Activated CD4-positive, alpha-beta T cell treated with anti-CD3 and anti-CD28 coated beads for 36 hours (primary cell): ENCODE results near the gene CARNS1. TPM values are rescaled to one million over a fixed set of nuclear protein-coding genes. Genes with fewer than 3 reads are reported as not detected.

Experiments used
- ATAC-seq: fragments of 200-7000 bp; cut with Tn5 transposase; one replicate; pipeline ENCODE4 v1.10.0; 2021; ENCODE audit warnings: mild to moderate bottlenecking, moderate library complexity
- CTCF ChIA-PET: fragments of 350-600 bp; sonication (Branson Sonifier 250); formaldehyde crosslinking; loops from one replicate; lab custom pipeline; 2021; ENCODE audit warnings: antibody characterized with exemption; lab: Charles Lee
- POLR2A ChIA-PET: fragments of 350-600 bp; sonication (Branson Sonifier 250); formaldehyde crosslinking; loops from one replicate; lab custom pipeline; 2021; ENCODE audit warnings: antibody characterized with exemption, inconsistent platforms; lab: Charles Lee
- DNase-seq: peaks from one replicate; pipeline ENCODE4 v3.0.0-alpha.2; 2020
- H3K27ac Mint-ChIP-seq: one replicate; pipeline ENCODE4 v1.8.0; 2021; ENCODE audit warnings: mixed read lengths
- H3K27me3 Mint-ChIP-seq: one replicate; pipeline ENCODE4 v1.8.0; 2021; ENCODE audit warnings: mixed read lengths
- H3K36me3 Mint-ChIP-seq: one replicate; pipeline ENCODE4 v1.8.0; 2021; ENCODE audit warnings: low read depth, mixed read lengths
- H3K4me1 Mint-ChIP-seq: one replicate; pipeline ENCODE4 v1.8.0; 2021; ENCODE audit warnings: mixed read lengths
- H3K4me3 Mint-ChIP-seq: one replicate; pipeline ENCODE4 v1.8.0; 2021; ENCODE audit warnings: mild to moderate bottlenecking, moderate library complexity, mixed read lengths
- H3K9me3 Mint-ChIP-seq: one replicate; pipeline ENCODE4 v1.8.0; 2021; ENCODE audit warnings: low read depth, mixed read lengths
- intact Hi-C, 2 experiments: fragments of 100-400 bp; cut with DNase I in 1 of 2; cut with micrococcal nuclease in 1 of 2; formaldehyde crosslinking; loops; one replicate each; pipeline versions ENCODE4 v1.14.2 to v1.15.1; 2022 to 2024; cut with DNase I, micrococcal nuclease
- total RNA-seq, 2 experiments: library from RNA; stranded (reverse); gene quantifications; one replicate each; pipeline ENCODE4 v1.2.3, GENCODE V29; 2021

The CARNS1 gene, protein sequence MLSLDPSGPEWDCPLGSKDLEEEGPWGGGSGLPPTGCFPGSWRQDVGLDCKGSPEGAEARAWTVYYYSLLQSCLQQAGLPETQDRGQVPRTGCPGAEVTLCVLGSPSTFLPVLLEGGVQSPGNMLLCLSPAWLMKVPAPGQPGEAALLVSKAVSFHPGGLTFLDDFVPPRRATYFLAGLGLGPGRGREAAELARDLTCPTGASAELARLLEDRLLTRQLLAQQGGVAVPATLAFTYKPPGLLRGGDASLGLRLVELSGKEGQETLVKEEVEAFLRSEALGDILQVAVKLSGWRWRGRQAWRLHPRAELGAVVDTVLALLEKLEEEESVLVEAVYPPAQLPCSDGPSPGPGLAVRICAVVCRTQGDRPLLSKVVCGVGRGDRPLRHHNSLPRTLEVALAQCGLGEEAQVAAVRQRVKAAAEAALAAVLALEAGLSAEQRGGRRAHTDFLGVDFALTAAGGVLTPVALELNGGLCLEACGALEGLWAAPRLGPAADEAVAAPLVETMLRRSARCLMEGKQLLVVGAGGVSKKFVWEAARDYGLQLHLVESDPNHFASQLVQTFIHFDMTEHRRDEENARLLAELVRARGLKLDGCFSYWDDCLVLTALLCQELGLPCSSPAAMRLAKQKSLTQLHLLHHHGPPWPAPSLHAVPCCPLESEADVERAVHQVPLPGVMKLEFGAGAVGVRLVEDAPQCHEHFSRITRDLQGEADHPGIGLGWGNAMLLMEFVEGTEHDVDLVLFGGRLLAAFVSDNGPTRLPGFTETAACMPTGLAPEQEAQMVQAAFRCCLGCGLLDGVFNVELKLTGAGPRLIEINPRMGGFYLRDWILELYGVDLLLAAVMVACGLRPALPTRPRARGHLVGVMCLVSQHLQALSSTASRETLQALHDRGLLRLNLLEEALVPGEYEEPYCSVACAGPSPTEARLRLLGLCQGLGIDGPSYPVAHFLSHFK
- 1 to 10 TPM; 1.5 to 1.6 TPM for total RNA-seq

- DNase-seq (peak; percentile 45), ATAC-seq (no peak)
- peaks cover 73% of the 10 kb centered on the region for H3K4me1 Mint-ChIP-seq
- no peaks in the 10 kb centered on the region for H3K36me3 Mint-ChIP-seq
- CTCF ChIA-PET = no interaction called here
- no peaks in the 10 kb centered on the region for H3K27me3 Mint-ChIP-seq
- H3K9me3 Mint-ChIP-seq = no peaks in the 10 kb centered on the region
- POLR2A ChIA-PET = interaction anchor here (0.6 kb wide), 1 partner anchor 19 kb away, joined by 3 read pairs; no protein-coding TSS in a partner anchor
- peak within 1 kb of the TSS; percentile 60 for H3K4me3 Mint-ChIP-seq
- peak within 1 kb of the TSS; percentile 79 for H3K27ac Mint-ChIP-seq
- intact Hi-C loops = loop anchor here in 1 of 2 experiments (1.0 kb wide), 1 partner anchor 8 kb away; no protein-coding TSS in a partner anchor
Observed at GRCh38 chr11:67415501-67416304, at the start of gene CARNS1. CARNS1 (plus strand) TSS chr11:67415678; CDS start chr11:67416200, 522 bp downstream.

GRCh38 chr11:67365736-67366444 lies 49.6 kb upstream of the CARNS1 start:
- H3K4me1 Mint-ChIP-seq = peaks cover 38% of the 10 kb centered on the region
- DNase-seq = no peak
- H3K36me3 Mint-ChIP-seq = no peaks in the 10 kb centered on the region
- POLR2A ChIA-PET = no interaction called here
- peaks cover 10% of the 10 kb centered on the region for H3K27me3 Mint-ChIP-seq
- H3K27ac Mint-ChIP-seq = no peak overlapping the region
- ATAC-seq = no peak
- H3K9me3 Mint-ChIP-seq = no peaks in the 10 kb centered on the region
- H3K4me3 Mint-ChIP-seq = no peak overlapping the region
- intact Hi-C loops = no loop called here
- CTCF ChIA-PET = interaction anchor here (0.6 to 7.9 kb wide), 5 partner anchors 10 to 21 kb away, joined by 3 to 59 read pairs (median 5); partner anchors contain the start of gene POLD4

DNA sequence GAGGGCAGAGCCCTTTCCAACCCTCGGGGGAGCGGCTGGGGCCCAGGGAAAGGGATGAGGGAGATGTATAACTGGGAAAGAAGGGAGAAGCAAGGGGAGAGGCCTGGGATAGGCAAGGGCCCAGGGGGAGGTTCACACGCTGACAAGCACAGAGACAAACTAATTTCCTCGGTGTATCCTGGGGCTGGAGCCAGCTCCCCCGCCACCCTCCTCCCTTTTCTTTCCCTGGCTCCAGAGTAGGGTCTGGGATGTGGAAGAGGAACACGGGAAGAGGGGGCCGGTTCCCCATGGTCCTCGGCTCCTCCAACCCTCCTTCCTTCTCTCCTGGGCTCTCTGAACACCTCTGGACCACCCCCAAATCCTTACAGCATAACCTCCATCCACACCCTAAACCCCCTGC lies 48.9 kb upstream of the CARNS1 start:
- DNase-seq (no peak), ATAC-seq (no peak)
- H3K27ac Mint-ChIP-seq = no peak overlapping the region
- H3K27me3 Mint-ChIP-seq = peaks cover 16% of the 10 kb centered on the region
- CTCF ChIA-PET = interaction anchor here (1.2 to 7.9 kb wide), 3 partner anchors 10 to 16 kb away, joined by 3 to 59 read pairs (median 5); partner anchors contain the start of gene POLD4
- H3K4me3 Mint-ChIP-seq = no peak overlapping the region
- intact Hi-C loops = no loop called here
- POLR2A ChIA-PET = no interaction called here
- H3K4me1 Mint-ChIP-seq = peaks cover 43% of the 10 kb centered on the region
- no peaks in the 10 kb centered on the region for H3K9me3 Mint-ChIP-seq
- no peaks in the 10 kb centered on the region for H3K36me3 Mint-ChIP-seq

- intact Hi-C loops = no loop called here
- no peak for DNase-seq
- Mint-ChIP-seq H3K36me3 (no peaks in the 10 kb centered on the region), H3K4me1 (peaks cover 47% of the 10 kb centered on the region), H3K27me3 (peaks cover 20% of the 10 kb centered on the region), H3K9me3 (no peaks in the 10 kb centered on the region), H3K4me3 (no peak overlapping the region), H3K27ac (no peak overlapping the region)
- ATAC-seq = no peak
- ChIA-PET POLR2A (interaction anchor here (0.6 kb wide), 1 partner anchor 37 kb away, joined by 5 read pairs; no protein-coding TSS in a partner anchor), CTCF (interaction anchor here (1.4 to 7.9 kb wide), 3 partner anchors 15 to 21 kb away, joined by 3 to 59 read pairs (median 5); partner anchors contain the start of gene POLD4)
Observed at GRCh38 chr11:67366961-67367760, 48.3 kb upstream of the CARNS1 start.

DNA sequence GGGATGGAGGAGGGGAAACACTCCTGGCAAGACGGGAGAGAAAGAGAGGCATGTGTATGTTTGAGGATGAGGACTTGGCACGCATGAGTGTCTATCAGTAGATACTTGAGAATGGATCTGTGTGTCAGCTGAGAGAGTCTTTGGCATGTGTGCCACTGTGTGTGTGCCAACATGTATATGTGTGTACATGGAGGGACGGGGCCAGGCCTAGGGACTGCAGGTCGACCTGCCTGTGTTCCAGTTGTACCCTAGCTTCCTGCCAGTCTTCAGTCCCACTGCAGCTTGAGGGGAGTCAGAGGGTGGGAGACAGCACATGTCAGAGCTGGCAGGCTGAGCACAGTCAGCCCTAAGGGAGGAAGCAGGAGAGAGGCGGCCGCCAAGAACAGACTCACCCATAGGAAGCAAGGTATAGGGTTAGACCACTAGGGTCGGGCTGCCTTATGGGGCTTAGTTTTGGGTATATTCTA lies 47.7 kb upstream of the CARNS1 start:
- Mint-ChIP-seq H3K4me3 (no peak overlapping the region), H3K27ac (no peak overlapping the region), H3K36me3 (no peaks in the 10 kb centered on the region), H3K4me1 (peaks cover 47% of the 10 kb centered on the region), H3K9me3 (no peaks in the 10 kb centered on the region), H3K27me3 (peaks cover 20% of the 10 kb centered on the region)
- DNase-seq = no peak
- no peak for ATAC-seq
- CTCF ChIA-PET = interaction anchor here (1.4 to 7.9 kb wide), 4 partner anchors 14 to 22 kb away, joined by 3 to 59 read pairs (median 12); partner anchors contain the start of gene POLD4
- POLR2A ChIA-PET = interaction anchor here (0.6 kb wide), 1 partner anchor 38 kb away, joined by 5 read pairs; no protein-coding TSS in a partner anchor
- intact Hi-C loops = no loop called here

DNA sequence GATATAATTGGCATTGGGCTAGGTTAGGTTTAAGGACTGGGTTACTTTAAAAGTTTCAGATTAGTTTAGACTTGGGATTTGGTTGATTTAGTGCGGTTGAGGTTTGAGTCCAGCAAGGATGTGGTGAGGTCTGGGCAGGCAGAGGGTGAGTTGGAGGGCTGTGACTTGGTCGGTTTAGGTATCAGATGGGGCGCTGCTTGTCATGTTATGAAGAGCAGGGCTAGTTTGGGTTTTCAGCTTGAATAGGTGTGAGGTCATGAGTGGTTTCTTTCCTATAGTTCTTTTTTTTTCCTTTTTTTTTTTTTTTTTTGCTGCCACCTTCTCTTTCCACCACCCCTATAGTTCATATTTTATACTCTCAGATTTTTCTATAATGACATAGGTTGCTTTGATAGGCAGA lies 46.9 kb upstream of the CARNS1 start:
- Mint-ChIP-seq H3K27ac (no peak overlapping the region), H3K4me3 (no peak overlapping the region), H3K9me3 (no peaks in the 10 kb centered on the region), H3K4me1 (peaks cover 48% of the 10 kb centered on the region), H3K27me3 (peaks cover 22% of the 10 kb centered on the region), H3K36me3 (no peaks in the 10 kb centered on the region)
- peak; percentile 52 for DNase-seq
- POLR2A ChIA-PET = no interaction called here
- CTCF ChIA-PET = interaction anchor here (1.2 to 3.8 kb wide), 4 partner anchors 13 to 23 kb away, joined by 3 to 18 read pairs (median 12); no protein-coding TSS in a partner anchor
- ATAC-seq = peak; percentile 51
- intact Hi-C loops = no loop called here

DNA sequence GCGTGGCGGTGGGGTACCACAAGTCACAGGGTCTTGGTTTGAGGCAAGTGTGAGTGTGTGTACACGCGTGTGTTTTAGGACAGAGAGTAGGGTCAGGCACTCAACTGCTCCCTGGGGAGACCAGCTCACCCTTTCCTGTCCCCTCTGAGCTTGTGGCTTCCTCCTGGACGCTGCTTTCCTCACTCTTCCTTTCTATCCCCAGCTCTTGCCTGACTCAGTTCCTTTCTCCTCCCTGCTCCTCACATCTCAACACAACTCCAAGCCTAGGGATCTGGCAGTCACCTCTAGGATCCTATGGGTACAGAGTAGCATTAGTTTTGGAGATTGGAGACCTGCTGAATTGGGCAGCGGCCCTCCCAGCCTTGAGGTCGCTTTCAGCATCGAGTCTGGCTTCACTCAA lies 46.2 kb upstream of the CARNS1 start:
- Mint-ChIP-seq H3K4me1 (peaks cover 47% of the 10 kb centered on the region), H3K4me3 (no peak overlapping the region), H3K27ac (no peak overlapping the region), H3K27me3 (peaks cover 26% of the 10 kb centered on the region), H3K36me3 (no peaks in the 10 kb centered on the region), H3K9me3 (no peaks in the 10 kb centered on the region)
- CTCF ChIA-PET = interaction anchor here (1.2 to 4.1 kb wide), 7 partner anchors 12 to 32 kb away, joined by 4 to 44 read pairs (median 17); partner anchors contain the start of gene PPP1CA
- ATAC-seq (no peak), DNase-seq (no peak)
- POLR2A ChIA-PET = no interaction called here
- intact Hi-C loops = no loop called here

DNA sequence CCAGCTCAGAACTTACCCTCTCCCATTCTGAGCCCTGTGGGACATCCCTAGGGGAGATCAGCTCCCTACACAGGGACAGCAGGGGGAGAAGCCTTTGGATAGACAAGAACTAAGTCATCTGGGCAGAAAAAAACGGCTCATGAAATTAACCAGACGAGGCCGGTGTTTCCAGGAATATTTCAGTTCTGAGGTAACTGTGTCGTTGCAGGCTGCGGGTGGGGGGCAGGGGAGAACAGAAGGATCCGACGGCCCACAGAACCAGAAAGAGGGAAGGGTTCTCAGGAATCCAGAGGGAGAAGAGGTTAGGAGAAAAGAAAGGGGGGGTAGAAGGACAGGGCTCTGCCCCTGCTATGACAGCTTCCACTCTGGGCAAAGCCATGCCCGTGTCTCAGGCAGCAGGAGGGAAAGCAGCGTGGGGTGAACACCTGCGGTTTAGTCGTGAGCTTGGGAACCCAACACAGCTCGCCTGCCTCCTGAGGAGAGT lies 45.6 kb upstream of the CARNS1 start:
- no peak for DNase-seq
- ATAC-seq = no peak
- intact Hi-C loops = no loop called here
- no peaks in the 10 kb centered on the region for H3K36me3 Mint-ChIP-seq
- H3K4me1 Mint-ChIP-seq = peaks cover 47% of the 10 kb centered on the region
- H3K9me3 Mint-ChIP-seq = no peaks in the 10 kb centered on the region
- H3K4me3 Mint-ChIP-seq = no peak overlapping the region
- H3K27ac Mint-ChIP-seq = no peak overlapping the region
- ChIA-PET POLR2A (no interaction called here), CTCF (interaction anchor here (0.6 to 4.1 kb wide), 12 partner anchors 8 to 260 kb away, joined by 3 to 44 read pairs (median 6); partner anchors contain the start of genes NUDT8 and PPP1CA)
- H3K27me3 Mint-ChIP-seq = peaks cover 32% of the 10 kb centered on the region

GRCh38 chr11:67370351-67371076 lies 45.0 kb upstream of the CARNS1 start:
- no peak for DNase-seq
- Mint-ChIP-seq H3K27me3 (peaks cover 32% of the 10 kb centered on the region), H3K9me3 (no peaks in the 10 kb centered on the region), H3K4me3 (peak overlapping the region; percentile 10), H3K4me1 (peaks cover 46% of the 10 kb centered on the region), H3K36me3 (no peaks in the 10 kb centered on the region), H3K27ac (peak overlapping the region; percentile 12)
- intact Hi-C loops = no loop called here
- ChIA-PET POLR2A (interaction anchor here (0.6 kb wide), 1 partner anchor 118 kb away, joined by 4 read pairs; no protein-coding TSS in a partner anchor), CTCF (interaction anchor here (0.6 to 4.1 kb wide), 13 partner anchors 9 to 260 kb away, joined by 3 to 44 read pairs (median 4); partner anchors contain the start of genes NUDT8 and PPP1CA)
- no peak for ATAC-seq
